HEK293T (cell line): ENCODE results near the gene DNAH17.

ENCODE experiments used
- CTCF ChIA-PET: fragments of 350-600 bp; formaldehyde crosslinking; extraction: SDS; loops from one replicate; lab custom pipeline; 2021; ENCODE audit warnings: antibody characterized with exemption, inconsistent platforms; lab: Yijun Ruan, JAX
- POLR2A ChIA-PET: fragments of 350-600 bp; formaldehyde crosslinking; extraction: SDS; loops from one replicate; lab custom pipeline; 2020; ENCODE audit warnings: antibody characterized with exemption, inconsistent platforms; lab: Yijun Ruan, JAX
- DNase-seq: peaks from one replicate; pipeline ENCODE4 v3.0.0; 2012; ENCODE audit warnings: mixed read lengths; ENCODE audit errors: extremely low spot score
- ARNT ChIP-seq: fragments of 450-650 bp; IDR thresholded peaks from 2 replicates; pipeline ENCODE4 v1.6.1; 2017; ENCODE audit warnings: mild to moderate bottlenecking
- BHLHE40 ChIP-seq: fragments of 450-650 bp; IDR thresholded peaks from 2 replicates; pipeline ENCODE4 v1.6.1; 2016; ENCODE audit warnings: mild to moderate bottlenecking, moderate library complexity, borderline replicate concordance
- CTBP1 ChIP-seq: fragments of 450-650 bp; IDR thresholded peaks from 2 replicates; pipeline ENCODE4 v1.6.1; 2016; ENCODE audit warnings: borderline replicate concordance
- ELF4 ChIP-seq: fragments of 450-650 bp; IDR thresholded peaks from 2 replicates; pipeline ENCODE4 v1.6.1; 2017; ENCODE audit warnings: antibody characterized with exemption
- FOXA1 ChIP-seq: fragments of 450-650 bp; IDR thresholded peaks from 2 replicates; pipeline ENCODE4 v1.6.1; 2016; ENCODE audit warnings: mild to moderate bottlenecking
- FOXK2 ChIP-seq: fragments of 450-650 bp; IDR thresholded peaks from 2 replicates; pipeline ENCODE4 v1.6.1; 2016; ENCODE audit warnings: mild to moderate bottlenecking
- FOXM1 ChIP-seq: fragments of 450-650 bp; IDR thresholded peaks from 2 replicates; pipeline ENCODE4 v1.6.1; 2017; ENCODE audit warnings: mild to moderate bottlenecking, borderline replicate concordance
- HDGF ChIP-seq: fragments of 450-650 bp; IDR thresholded peaks from 2 replicates; pipeline ENCODE4 v1.6.1; 2017; ENCODE audit warnings: antibody characterized with exemption, borderline replicate concordance
- L3MBTL2 ChIP-seq: fragments of 450-650 bp; conservative IDR thresholded peaks from 2 replicates; pipeline ENCODE4 v1.6.1; 2016; ENCODE audit warnings: mild to moderate bottlenecking
- LEF1 ChIP-seq: fragments of 450-650 bp; IDR thresholded peaks from 2 replicates; pipeline ENCODE4 v1.6.1; 2017; ENCODE audit warnings: mild to moderate bottlenecking, borderline replicate concordance
- NFRKB ChIP-seq: fragments of 450-650 bp; IDR thresholded peaks from 2 replicates; pipeline ENCODE4 v1.6.1; 2016; ENCODE audit warnings: mild to moderate bottlenecking, moderate library complexity
- SP1 ChIP-seq: fragments of 450-650 bp; IDR thresholded peaks from 2 replicates; pipeline ENCODE4 v1.6.1; 2017
- SUZ12 ChIP-seq: fragments of 450-650 bp; IDR thresholded peaks from 2 replicates; pipeline ENCODE4 v1.6.1; 2016; ENCODE audit warnings: mild to moderate bottlenecking
- TARDBP ChIP-seq: fragments of 450-650 bp; IDR thresholded peaks from 2 replicates; pipeline ENCODE4 v1.6.1; 2016
- ZNF384 ChIP-seq: fragments of 450-650 bp; IDR thresholded peaks from 2 replicates; pipeline ENCODE4 v1.6.1; 2016
- TF ChIP-seq, protein P1 (sequence below): fragments of 450-650 bp; IDR thresholded peaks from 2 replicates; pipeline ENCODE4 v1.6.1; 2016

The DNAH17 gene

GRCh38 chr17:78426293-78426879 lies 150.8 kb downstream of the DNAH17 start:
- TF ChIP-seq ARNT (no peak), FOXA1 (no peak), LEF1 (no peak), ELF4 (no peak), HDGF (no peak), FOXM1 (no peak), TARDBP (no peak), NFRKB (no peak), CTBP1 (no peak), BHLHE40 (no peak)
- TF ChIP-seq, protein P1, sequence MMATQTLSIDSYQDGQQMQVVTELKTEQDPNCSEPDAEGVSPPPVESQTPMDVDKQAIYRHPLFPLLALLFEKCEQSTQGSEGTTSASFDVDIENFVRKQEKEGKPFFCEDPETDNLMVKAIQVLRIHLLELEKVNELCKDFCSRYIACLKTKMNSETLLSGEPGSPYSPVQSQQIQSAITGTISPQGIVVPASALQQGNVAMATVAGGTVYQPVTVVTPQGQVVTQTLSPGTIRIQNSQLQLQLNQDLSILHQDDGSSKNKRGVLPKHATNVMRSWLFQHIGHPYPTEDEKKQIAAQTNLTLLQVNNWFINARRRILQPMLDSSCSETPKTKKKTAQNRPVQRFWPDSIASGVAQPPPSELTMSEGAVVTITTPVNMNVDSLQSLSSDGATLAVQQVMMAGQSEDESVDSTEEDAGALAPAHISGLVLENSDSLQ: no peak
- CTCF ChIA-PET: interaction anchor here (0.9 kb wide), 1 partner anchor 175 kb away, joined by 3 read pairs; no protein-coding TSS in a partner anchor
- DNase-seq: no peak
- POLR2A ChIA-PET: no interaction called here

DNA sequence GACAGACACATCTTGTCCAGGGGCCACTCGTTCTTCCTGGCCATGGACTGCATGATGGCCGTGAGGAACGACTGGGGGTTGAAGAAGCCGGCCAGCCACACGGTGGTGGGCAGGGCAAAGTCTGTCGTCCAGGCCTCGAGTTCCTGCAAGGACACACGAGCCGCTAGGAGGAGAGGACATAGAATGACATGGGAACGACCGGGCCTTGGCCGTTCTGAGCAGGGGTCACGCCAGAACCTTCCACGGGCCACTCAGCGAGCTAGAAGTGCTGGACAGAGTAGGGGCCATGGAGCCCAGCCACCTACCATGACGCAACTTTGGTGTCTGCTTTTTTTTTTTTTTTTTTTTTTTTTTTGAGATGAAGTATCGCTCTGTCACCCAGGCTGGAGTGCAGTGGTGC lies 151.8 kb downstream of the DNAH17 start:
- TF ChIP-seq L3MBTL2 (no peak), ELF4 (no peak), CTBP1 (no peak), NFRKB (no peak), ZNF384 (no peak), FOXM1 (no peak), TARDBP (no peak), BHLHE40 (no peak), ARNT (no peak), HDGF (no peak), FOXA1 (no peak), SP1 (no peak), SUZ12 (no peak), FOXK2 (no peak), LEF1 (no peak)
- TF ChIP-seq, protein P1: no peak
- POLR2A ChIA-PET: no interaction called here
- CTCF ChIA-PET: no interaction called here
- DNase-seq: no peak

DNA sequence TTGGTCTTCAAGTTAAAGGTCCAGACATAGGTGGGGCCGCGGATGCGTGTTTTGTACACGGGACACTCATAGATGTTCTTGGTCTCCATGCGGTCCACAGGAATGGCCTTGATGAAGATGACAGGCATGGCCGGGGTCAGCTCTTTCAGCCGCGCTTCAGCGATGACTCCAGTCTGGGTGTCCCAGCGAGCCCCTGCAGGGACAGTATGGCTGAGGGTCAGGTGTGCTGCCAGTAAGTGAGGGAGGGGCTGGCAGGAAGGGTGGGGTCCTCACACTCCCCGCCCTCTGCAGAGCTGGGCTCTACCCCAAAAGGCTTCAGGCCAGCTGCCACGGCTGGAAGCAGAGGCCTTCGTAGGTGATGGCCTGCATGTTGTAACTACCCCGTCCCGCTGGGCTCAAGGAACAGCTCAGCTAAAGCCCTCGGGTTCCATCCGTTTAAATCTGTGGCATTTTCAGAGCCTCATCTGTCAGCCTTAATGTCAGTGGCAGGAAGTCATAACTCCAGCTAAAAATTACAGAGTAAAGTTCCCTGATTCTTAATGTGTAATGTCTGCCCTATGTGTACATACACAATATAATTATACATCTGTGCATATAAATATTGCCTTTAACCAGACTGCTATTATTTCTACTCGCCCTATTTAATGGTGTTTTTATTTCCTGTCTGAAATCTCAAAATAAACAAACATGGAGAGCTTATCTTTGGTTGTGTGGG lies 153.1 kb downstream of the DNAH17 start:
- no peak for DNase-seq
- POLR2A ChIA-PET: interaction anchor here (0.9 kb wide), 1 partner anchor 46 kb away, joined by 3 read pairs; the partner anchor contains the start of gene PGS1
- TF ChIP-seq LEF1 (no peak), ZNF384 (no peak), FOXM1 (no peak), CTBP1 (no peak), NFRKB (no peak), ARNT (no peak), TARDBP (no peak), L3MBTL2 (no peak), SUZ12 (no peak)
- TF ChIP-seq, protein P1: no peak
- CTCF ChIA-PET: interaction anchor here (0.6 kb wide), 1 partner anchor 10 kb away, joined by 3 read pairs; no protein-coding TSS in a partner anchor

GRCh38 chr17:78422872-78423588 lies 154.2 kb downstream of the DNAH17 start:
- CTCF ChIA-PET: interaction anchor here (0.6 to 2.5 kb wide), 3 partner anchors 9 to 172 kb away, joined by 3 to 11 read pairs (median 7); no protein-coding TSS in a partner anchor
- POLR2A ChIA-PET: no interaction called here
- DNase-seq: no peak
- TF ChIP-seq FOXK2: no peak
- no peak for TF ChIP-seq FOXA1
- TF ChIP-seq NFRKB: no peak
- TF ChIP-seq L3MBTL2: no peak
- no peak for TF ChIP-seq ELF4
- no peak for TF ChIP-seq ARNT
- TF ChIP-seq FOXM1: no peak
- TF ChIP-seq ZNF384: no peak
- TF ChIP-seq TARDBP: no peak
- TF ChIP-seq SP1: no peak
- TF ChIP-seq BHLHE40: no peak
- TF ChIP-seq, protein P1: no peak
- TF ChIP-seq HDGF: no peak
- no peak for TF ChIP-seq LEF1
- no peak for TF ChIP-seq SUZ12
- TF ChIP-seq CTBP1: no peak
